Neural crest cell (in vitro differentiated cells): ENCODE measurements around the gene DAND5. TPM values are rescaled to one million over a fixed set of nuclear protein-coding genes. Genes with fewer than 3 reads are reported as not detected.

ENCODE experiments used
- DNase-seq: peaks from one replicate; pipeline ENCODE4 v3.0.0; 2021; ENCODE audit warnings: low read depth, mixed read lengths, low spot score
- H3K27ac Mint-ChIP-seq: one replicate; pipeline ENCODE4 v1.8.0; 2021; ENCODE audit warnings: mild to moderate bottlenecking, mixed read lengths; ENCODE audit not compliant: unreplicated experiment
- H3K27me3 Mint-ChIP-seq: 2 replicates; pipeline ENCODE4 v1.8.0; 2021; ENCODE audit warnings: low read depth, mild to moderate bottlenecking, mixed read lengths
- H3K36me3 Mint-ChIP-seq: 2 replicates; pipeline ENCODE4 v1.8.0; 2021; ENCODE audit warnings: low read depth, mild to moderate bottlenecking, mixed read lengths
- H3K4me1 Mint-ChIP-seq: 2 replicates; pipeline ENCODE4 v1.8.0; 2021; ENCODE audit warnings: mixed read lengths
- H3K4me3 Mint-ChIP-seq: one replicate; pipeline ENCODE4 v1.8.0; 2021; ENCODE audit warnings: mild to moderate bottlenecking, mixed read lengths
- H3K9me3 Mint-ChIP-seq: 2 replicates; pipeline ENCODE4 v1.8.0; 2021; ENCODE audit warnings: mixed read lengths
- total RNA-seq: library from RNA; stranded (reverse); gene quantifications from 2 replicates; pipeline ENCODE4 v1.2.1, GENCODE V29; 2021
- TF ChIP-seq, protein P1 (sequence below): fragments of 200-600 bp; sonication (generic); conservative IDR thresholded peaks from 2 replicates; pipeline ENCODE4 v1.5.0; 2021; ENCODE audit warnings: antibody characterized with exemption, mild to moderate bottlenecking

The DAND5 gene
- total RNA-seq, 1 donor from 2014 or later, result not detected

- H3K27ac Mint-ChIP-seq, result no peak overlapping the region
- no peak overlapping the region for H3K4me3 Mint-ChIP-seq
- H3K27me3 Mint-ChIP-seq, result peaks cover 99% of the 10 kb centered on the region
- DNase-seq, result no peak
- no peaks in the 10 kb centered on the region for H3K36me3 Mint-ChIP-seq
- peaks cover 13% of the 10 kb centered on the region for H3K4me1 Mint-ChIP-seq
- no peaks in the 10 kb centered on the region for H3K9me3 Mint-ChIP-seq
- TF ChIP-seq, protein P1, sequence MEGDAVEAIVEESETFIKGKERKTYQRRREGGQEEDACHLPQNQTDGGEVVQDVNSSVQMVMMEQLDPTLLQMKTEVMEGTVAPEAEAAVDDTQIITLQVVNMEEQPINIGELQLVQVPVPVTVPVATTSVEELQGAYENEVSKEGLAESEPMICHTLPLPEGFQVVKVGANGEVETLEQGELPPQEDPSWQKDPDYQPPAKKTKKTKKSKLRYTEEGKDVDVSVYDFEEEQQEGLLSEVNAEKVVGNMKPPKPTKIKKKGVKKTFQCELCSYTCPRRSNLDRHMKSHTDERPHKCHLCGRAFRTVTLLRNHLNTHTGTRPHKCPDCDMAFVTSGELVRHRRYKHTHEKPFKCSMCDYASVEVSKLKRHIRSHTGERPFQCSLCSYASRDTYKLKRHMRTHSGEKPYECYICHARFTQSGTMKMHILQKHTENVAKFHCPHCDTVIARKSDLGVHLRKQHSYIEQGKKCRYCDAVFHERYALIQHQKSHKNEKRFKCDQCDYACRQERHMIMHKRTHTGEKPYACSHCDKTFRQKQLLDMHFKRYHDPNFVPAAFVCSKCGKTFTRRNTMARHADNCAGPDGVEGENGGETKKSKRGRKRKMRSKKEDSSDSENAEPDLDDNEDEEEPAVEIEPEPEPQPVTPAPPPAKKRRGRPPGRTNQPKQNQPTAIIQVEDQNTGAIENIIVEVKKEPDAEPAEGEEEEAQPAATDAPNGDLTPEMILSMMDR, result no peak
These were observed 42.4 kb downstream of the DAND5 start for GRCh38 chr19:13011653-13012389.

DNA sequence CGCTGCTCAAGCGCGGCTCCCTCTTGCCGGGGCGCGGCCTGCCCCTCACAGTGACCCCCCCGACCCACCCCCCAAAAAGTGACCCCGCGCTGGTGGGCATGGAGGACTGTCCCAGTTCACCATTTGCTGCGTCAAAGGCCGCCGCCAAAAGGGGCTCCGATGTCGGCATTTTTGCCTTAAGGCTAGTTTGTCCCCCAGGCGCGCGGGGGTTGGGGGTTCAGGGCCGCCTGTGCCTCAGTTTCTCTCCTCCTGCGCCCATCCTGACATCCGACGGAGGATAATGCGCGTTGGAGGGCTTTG lies 43.0 kb downstream of the DAND5 start:
- no peaks in the 10 kb centered on the region for H3K9me3 Mint-ChIP-seq
- H3K27me3 Mint-ChIP-seq, result peaks cover 99% of the 10 kb centered on the region
- H3K4me3 Mint-ChIP-seq, result no peak overlapping the region
- DNase-seq, result no peak
- TF ChIP-seq, protein P1, result no peak
- peaks cover 16% of the 10 kb centered on the region for H3K4me1 Mint-ChIP-seq
- H3K27ac Mint-ChIP-seq, result no peak overlapping the region
- no peaks in the 10 kb centered on the region for H3K36me3 Mint-ChIP-seq

- H3K4me3 Mint-ChIP-seq, result no peak overlapping the region
- H3K36me3 Mint-ChIP-seq, result no peaks in the 10 kb centered on the region
- TF ChIP-seq, protein P1, result no peak
- peaks cover 16% of the 10 kb centered on the region for H3K4me1 Mint-ChIP-seq
- H3K27me3 Mint-ChIP-seq, result peaks cover 99% of the 10 kb centered on the region
- no peaks in the 10 kb centered on the region for H3K9me3 Mint-ChIP-seq
- DNase-seq, result no peak
- no peak overlapping the region for H3K27ac Mint-ChIP-seq
These were observed 43.6 kb downstream of the DAND5 start for GRCh38 chr19:13012690-13013608.

DNA sequence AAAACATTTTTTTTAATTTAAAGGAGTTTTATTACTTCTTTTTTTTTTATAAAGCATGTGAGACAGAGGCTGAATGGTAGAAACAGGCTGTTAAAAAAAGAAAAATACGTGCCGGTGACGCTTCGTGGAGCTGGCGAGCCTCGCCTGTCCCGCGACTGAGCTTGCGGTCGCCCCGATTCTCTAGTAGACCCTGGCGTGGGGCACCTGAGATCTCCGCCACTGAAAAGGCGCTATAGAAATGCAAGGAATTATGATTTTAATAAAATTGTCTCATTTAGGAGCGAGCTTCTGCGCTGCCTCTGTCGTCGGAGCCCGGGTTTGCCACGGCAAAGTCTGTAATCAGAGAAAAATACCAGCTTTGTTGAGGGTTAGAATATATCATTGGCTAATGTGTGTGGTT lies 44.3 kb downstream of the DAND5 start:
- Mint-ChIP-seq H3K27me3 (peaks cover 99% of the 10 kb centered on the region), H3K27ac (no peak overlapping the region), H3K9me3 (no peaks in the 10 kb centered on the region), H3K4me1 (peaks cover 16% of the 10 kb centered on the region), H3K36me3 (no peaks in the 10 kb centered on the region), H3K4me3 (no peak overlapping the region)
- TF ChIP-seq, protein P1, result no peak
- no peak for DNase-seq

DNA sequence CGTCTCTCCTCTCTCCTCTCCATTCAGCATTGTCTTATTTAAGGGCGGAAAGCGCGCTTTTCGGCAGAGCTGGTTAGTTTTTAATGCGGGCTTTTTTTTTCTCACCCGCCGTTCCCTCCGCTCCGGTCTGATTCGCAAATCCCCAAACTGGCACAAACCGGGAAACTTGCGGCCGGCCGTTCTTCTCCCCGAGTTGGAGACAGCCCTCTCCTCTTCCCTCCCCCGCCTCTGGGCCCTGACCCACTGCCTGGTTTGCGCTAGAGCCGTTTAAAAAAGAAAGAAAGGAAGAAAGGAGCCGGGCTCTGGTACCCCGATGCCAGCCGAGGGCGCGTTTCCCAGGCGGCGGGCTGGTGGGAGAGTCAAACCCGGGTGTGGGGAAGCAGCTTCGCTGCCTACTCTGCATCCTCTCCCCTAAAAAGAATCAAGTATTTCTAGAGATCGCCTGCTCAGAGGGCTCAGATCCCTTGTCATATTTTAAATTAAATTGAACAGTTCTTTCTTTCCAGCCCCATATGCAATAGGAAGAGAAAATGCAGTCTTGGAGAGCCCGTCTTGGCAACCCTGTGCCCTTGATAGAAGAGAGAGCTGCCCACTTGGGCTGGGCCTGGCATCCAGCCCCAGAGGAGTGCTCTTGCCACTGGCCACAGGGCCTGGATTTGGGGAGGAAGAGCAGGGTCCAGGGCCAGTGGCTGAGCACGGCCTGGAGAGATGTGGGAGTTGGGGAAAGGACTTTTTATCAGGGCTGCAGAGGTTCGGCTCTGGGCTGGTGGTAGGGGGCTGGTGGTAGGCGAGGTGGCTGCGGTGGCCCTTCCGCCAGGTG lies 44.9 kb downstream of the DAND5 start:
- Mint-ChIP-seq H3K9me3 (no peaks in the 10 kb centered on the region), H3K27ac (no peak overlapping the region), H3K27me3 (peaks cover 99% of the 10 kb centered on the region), H3K36me3 (no peaks in the 10 kb centered on the region), H3K4me1 (peaks cover 16% of the 10 kb centered on the region), H3K4me3 (no peak overlapping the region)
- no peak for DNase-seq
- TF ChIP-seq, protein P1, result no peak
